Testis (tissue), 3 donors: ENCODE results near the gene IL18RAP. TPM values are rescaled to one million over a fixed set of nuclear protein-coding genes. Genes with fewer than 3 reads are reported as not detected.

ENCODE experiments used
- DNase-seq: peaks from one replicate; pipeline ENCODE4 v3.0.0-alpha.2; 2019
- H3K27ac ChIP-seq, 2 donors: fragments of 200-600 bp; sonication (generic); one replicate each; pipeline ENCODE4 v1.5.1; 2019
- H3K27me3 ChIP-seq: fragments of 200-600 bp; sonication (generic); one replicate; pipeline ENCODE4 v1.5.1; 2019
- H3K36me3 ChIP-seq: fragments of 200-600 bp; sonication (generic); one replicate; pipeline ENCODE4 v1.5.1; 2017; ENCODE audit warnings: low read depth; ENCODE audit errors: missing control alignments
- H3K4me1 ChIP-seq: fragments of 200-600 bp; sonication (generic); one replicate; pipeline ENCODE4 v1.5.1; 2019
- H3K4me3 ChIP-seq, 2 donors: fragments of 200-600 bp; sonication (generic); one replicate each; pipeline ENCODE4 v1.5.1; 2017 to 2019
- H3K9me3 ChIP-seq: fragments of 200-600 bp; sonication (generic); one replicate; pipeline ENCODE4 v1.5.1; 2017
- POLR2A ChIP-seq: fragments of 450-650 bp; IDR thresholded peaks from one replicate; pipeline ENCODE4 v1.6.1; 2017; ENCODE audit warnings: antibody characterized with exemption, mild to moderate bottlenecking, moderate library complexity
- WGBS, 2 donors: methylation state at CpG; one replicate each; pipeline ENCODE4 v1.1.5; 2018; 5-methylcytosine and 5-hydroxymethylcytosine counted together
- intact Hi-C: fragments of 100-400 bp; cut with DNase I; formaldehyde crosslinking; loops from one replicate; pipeline ENCODE4 v1.15.1; 2023; ENCODE audit warnings: low total_unique reads
- polyA plus RNA-seq: library from polyadenylated mRNA; stranded (reverse); fragments of 350-450 nt; fragmentation: Illumina TruSeq; extraction: RNeasy Lipid Tissue Mini Kit (QIAGEN cat#74804); gene quantifications from one replicate; pipeline ENCODE4 v1.2.3, GENCODE V29; 2014; ENCODE audit warnings: low read depth, low replicate concordance; ENCODE audit not compliant: insufficient read depth
- total RNA-seq, 2 donors: library from RNA; depleted of rRNA; stranded (reverse); fragments of >200 nt; gene quantifications; one replicate each; pipeline ENCODE4 v1.2.3, GENCODE V29; 2016
- TF ChIP-seq, protein P1 (sequence below), 3 experiments: fragments of 450-650 bp in 2 of 3; fragments of 200-600 bp in 1 of 3; sonication (generic) in 1 of 3; IDR thresholded peaks; one replicate each; pipeline ENCODE4 v1.5.1; 2016 to 2019; ENCODE audit warnings: antibody characterized with exemption in 3 of 3, mild to moderate bottlenecking in 2 of 3, moderate library complexity in 1 of 3

Gene IL18RAP
- total and polyA plus RNA-seq, 3 donors from 2014 or later: 0.16 to 2.4 (median 0.47) TPM

DNA sequence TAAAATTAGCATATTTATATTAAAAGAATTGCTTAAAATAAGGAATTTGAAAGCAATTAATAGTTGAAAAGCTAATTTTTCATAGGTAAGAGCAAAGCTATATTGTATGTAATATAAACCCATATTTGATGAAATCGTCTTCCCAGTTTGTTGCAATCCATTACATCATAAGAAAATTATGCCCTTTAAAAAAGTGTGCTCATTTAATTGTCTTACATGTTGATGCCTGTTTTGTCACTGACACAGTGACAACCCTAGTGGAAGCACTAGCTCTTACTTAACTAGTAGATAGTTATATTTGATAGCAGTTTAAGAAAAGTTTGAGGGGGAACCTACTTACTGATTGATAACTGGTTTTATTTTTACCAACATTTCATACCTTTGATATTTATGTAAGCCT, 30.0 kb upstream of the IL18RAP start:
- Histone ChIP-seq H3K27me3 (no peaks in the 10 kb centered on the region), H3K4me1 (no peaks in the 10 kb centered on the region), H3K36me3 (no peaks in the 10 kb centered on the region), H3K4me3 (no peak overlapping the region), H3K9me3 (no peaks in the 10 kb centered on the region), H3K27ac (no peak overlapping the region)
- intact Hi-C loops: no loop called here
- no peak for DNase-seq
- 47 to 89% methylated on average over 1 of the region's 1 CpG for WGBS, 2 donors
- TF ChIP-seq POLR2A: no peak
- TF ChIP-seq, protein P1, sequence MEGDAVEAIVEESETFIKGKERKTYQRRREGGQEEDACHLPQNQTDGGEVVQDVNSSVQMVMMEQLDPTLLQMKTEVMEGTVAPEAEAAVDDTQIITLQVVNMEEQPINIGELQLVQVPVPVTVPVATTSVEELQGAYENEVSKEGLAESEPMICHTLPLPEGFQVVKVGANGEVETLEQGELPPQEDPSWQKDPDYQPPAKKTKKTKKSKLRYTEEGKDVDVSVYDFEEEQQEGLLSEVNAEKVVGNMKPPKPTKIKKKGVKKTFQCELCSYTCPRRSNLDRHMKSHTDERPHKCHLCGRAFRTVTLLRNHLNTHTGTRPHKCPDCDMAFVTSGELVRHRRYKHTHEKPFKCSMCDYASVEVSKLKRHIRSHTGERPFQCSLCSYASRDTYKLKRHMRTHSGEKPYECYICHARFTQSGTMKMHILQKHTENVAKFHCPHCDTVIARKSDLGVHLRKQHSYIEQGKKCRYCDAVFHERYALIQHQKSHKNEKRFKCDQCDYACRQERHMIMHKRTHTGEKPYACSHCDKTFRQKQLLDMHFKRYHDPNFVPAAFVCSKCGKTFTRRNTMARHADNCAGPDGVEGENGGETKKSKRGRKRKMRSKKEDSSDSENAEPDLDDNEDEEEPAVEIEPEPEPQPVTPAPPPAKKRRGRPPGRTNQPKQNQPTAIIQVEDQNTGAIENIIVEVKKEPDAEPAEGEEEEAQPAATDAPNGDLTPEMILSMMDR (IDR thresholded peaks at IDR 0.05): no peak

DNA sequence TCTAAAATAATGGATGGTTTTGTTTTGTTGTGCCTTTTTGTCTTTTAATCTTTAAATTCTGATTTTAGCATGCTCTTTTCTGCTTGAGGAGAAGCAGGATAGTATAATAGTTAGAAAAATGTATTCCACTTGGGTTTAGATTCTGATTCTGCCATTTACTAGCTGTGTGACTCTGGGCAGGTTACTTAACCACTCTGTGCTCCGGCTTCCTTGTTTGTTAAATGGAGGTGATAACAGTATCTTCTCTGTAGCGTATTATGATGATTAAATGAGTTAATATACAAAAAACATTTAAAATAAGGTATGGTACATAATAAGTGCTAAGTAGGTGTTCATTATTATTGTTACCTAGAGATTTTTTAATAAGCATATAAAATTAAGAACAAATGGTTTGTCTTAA, 26.9 kb upstream of the IL18RAP start:
- H3K36me3 ChIP-seq: no peaks in the 10 kb centered on the region
- no peaks in the 10 kb centered on the region for H3K4me1 ChIP-seq
- no peak overlapping the region for H3K4me3 ChIP-seq
- TF ChIP-seq, protein P1 (IDR thresholded peaks at IDR 0.05): no peak
- no peak for TF ChIP-seq POLR2A
- DNase-seq: no peak
- no peaks in the 10 kb centered on the region for H3K9me3 ChIP-seq
- 45 to 67% methylated on average over 2 of the region's 2 CpGs for WGBS, 2 donors
- no peaks in the 10 kb centered on the region for H3K27me3 ChIP-seq
- intact Hi-C loops: no loop called here
- no peak overlapping the region for H3K27ac ChIP-seq

DNA sequence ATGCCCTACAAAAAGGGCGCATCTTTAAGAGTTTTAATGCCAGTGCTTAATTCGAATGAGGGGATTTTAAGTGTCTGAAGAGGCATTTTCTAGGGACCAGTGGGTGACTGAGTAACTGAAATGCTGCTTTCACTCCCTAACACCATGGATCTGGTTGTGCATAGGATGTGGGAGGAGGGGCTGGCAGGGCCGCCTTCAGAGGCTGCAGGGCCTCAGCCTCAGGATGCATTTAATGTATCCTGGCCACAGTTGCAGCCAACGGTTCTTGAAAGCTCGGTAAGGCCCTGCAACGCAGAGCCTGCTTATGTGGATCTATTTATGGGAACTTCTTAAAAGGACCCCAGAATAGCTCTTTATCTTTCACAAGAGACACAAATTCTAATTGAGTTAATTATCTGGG, 25.8 kb upstream of the IL18RAP start:
- H3K9me3 ChIP-seq: no peaks in the 10 kb centered on the region
- no peaks in the 10 kb centered on the region for H3K27me3 ChIP-seq
- H3K4me3 ChIP-seq: no peak overlapping the region
- H3K27ac ChIP-seq: no peak overlapping the region
- TF ChIP-seq, protein P1 (IDR thresholded peaks at IDR 0.05): no peak
- TF ChIP-seq POLR2A: no peak
- WGBS, 2 donors: 43 to 55% methylated on average over 6 of the region's 6 CpGs
- intact Hi-C loops: no loop called here
- DNase-seq: no peak
- H3K36me3 ChIP-seq: no peaks in the 10 kb centered on the region
- H3K4me1 ChIP-seq: no peaks in the 10 kb centered on the region

DNA sequence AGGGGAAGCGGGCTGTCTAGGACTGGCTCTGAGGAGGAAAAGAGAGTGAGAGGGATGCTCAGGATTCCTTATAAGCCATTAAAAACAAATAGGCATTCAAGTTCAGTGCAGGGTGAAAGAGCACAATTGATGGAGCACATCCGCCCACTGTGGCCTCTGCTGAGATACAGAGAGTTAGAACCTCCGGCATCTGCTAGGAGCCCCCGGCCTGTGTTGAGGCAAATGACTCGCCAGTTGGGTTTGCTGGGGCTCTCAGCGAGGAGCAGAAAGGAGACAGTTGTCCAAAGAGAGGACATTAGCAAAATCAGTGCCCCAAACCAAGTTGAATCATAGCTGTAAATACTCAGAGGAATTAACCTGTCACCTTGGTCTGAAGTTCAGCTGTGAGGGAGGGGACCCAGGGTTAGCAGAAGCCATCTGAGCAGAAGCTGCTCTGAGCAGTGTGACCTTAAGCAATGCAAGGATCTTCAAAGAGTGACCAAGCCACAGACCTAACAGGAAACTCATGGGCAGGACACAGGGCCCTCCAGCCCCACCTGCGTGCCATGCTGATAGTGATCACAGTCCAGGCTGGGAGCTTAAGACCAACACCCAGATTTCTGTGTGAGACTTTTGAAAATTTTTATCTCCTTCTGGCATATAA, 23.3 kb upstream of the IL18RAP start:
- no peak for DNase-seq
- intact Hi-C loops: no loop called here

More for the DNA sequence above, 23.3 kb upstream of the IL18RAP start:
- no peak for TF ChIP-seq POLR2A
- TF ChIP-seq, protein P1 (IDR thresholded peaks at IDR 0.05): no peak
- H3K4me1 ChIP-seq: no peaks in the 10 kb centered on the region
- no peaks in the 10 kb centered on the region for H3K27me3 ChIP-seq
- 74 to 82% methylated on average over 7 of the region's 7 CpGs for WGBS, 2 donors
- H3K36me3 ChIP-seq: no peaks in the 10 kb centered on the region
- H3K9me3 ChIP-seq: no peaks in the 10 kb centered on the region
- H3K27ac ChIP-seq: no peak overlapping the region
- H3K4me3 ChIP-seq: no peak overlapping the region
